Common myeloid progenitor, CD34-positive (primary cell): ENCODE results near the gene PPM1L.

Source experiments
- CTCF ChIA-PET: fragments of 350-600 bp; sonication (Branson Sonifier 250); formaldehyde crosslinking; loops from one replicate; lab custom pipeline; 2021; ENCODE audit warnings: antibody characterized with exemption; lab: Charles Lee
- POLR2A ChIA-PET: fragments of 350-600 bp; sonication (Branson Sonifier 250); formaldehyde crosslinking; loops from one replicate; lab custom pipeline; 2021; ENCODE audit warnings: antibody characterized with exemption; lab: Charles Lee
- DNase-seq, 3 donors: peaks; one replicate each; pipeline versions ENCODE4 v3.0.0 to v3.0.0-alpha.2; 2013
- H3K27ac ChIP-seq, 2 experiments: 1 replicate in 1 of 2; 2 replicates in 1 of 2; pipeline ENCODE4 v1.7.0; 2013; ENCODE audit warnings: inconsistent platforms in 2 of 2, low read length in 2 of 2, mild to moderate bottlenecking in 2 of 2, low read depth in 1 of 2, moderate library complexity in 1 of 2; ENCODE audit not compliant: severe bottlenecking in 2 of 2, insufficient read depth in 1 of 2, poor library complexity in 1 of 2
- H3K27me3 ChIP-seq, 5 experiments: replicated peaks in 2 of 5; 1 replicate in 3 of 5; 2 replicates in 2 of 5; pipeline versions ENCODE4 v1.6.1 to v1.7.0; 2013; ENCODE audit warnings: low read length in 4 of 5, mild to moderate bottlenecking in 2 of 5, moderate library complexity in 2 of 5, inconsistent platforms in 1 of 5; ENCODE audit not compliant: insufficient read depth in 5 of 5, control insufficient read depth in 4 of 5
- H3K36me3 ChIP-seq, 4 experiments: 1 replicate in 2 of 4; 2 replicates in 2 of 4; pipeline versions ENCODE4 v1.6.1 to v1.7.0; 2013; ENCODE audit warnings: low read length in 3 of 4, control low read depth in 1 of 4, mild to moderate bottlenecking in 1 of 4; ENCODE audit not compliant: control insufficient read depth in 4 of 4, insufficient read depth in 4 of 4
- H3K4me1 ChIP-seq, 4 experiments: 1 replicate in 3 of 4; 2 replicates in 1 of 4; pipeline versions ENCODE4 v1.6.1 to v1.7.1; 2013; ENCODE audit warnings: low read length in 3 of 4, mild to moderate bottlenecking in 3 of 4, control low read depth in 1 of 4, inconsistent platforms in 1 of 4, moderate library complexity in 1 of 4; ENCODE audit not compliant: control insufficient read depth in 4 of 4, insufficient read depth in 4 of 4; ENCODE audit errors: control extremely low read depth in 1 of 4
- H3K4me3 ChIP-seq, 7 experiments: 1 replicate in 4 of 7; 2 replicates in 3 of 7; pipeline versions ENCODE4 v1.5.1 to v1.7.0; 2013; ENCODE audit warnings: mild to moderate bottlenecking in 7 of 7, low read length in 6 of 7, moderate library complexity in 6 of 7, inconsistent platforms in 2 of 7, low read depth in 2 of 7, control low read depth in 1 of 7; ENCODE audit not compliant: insufficient read depth in 4 of 7, control insufficient read depth in 1 of 7; ENCODE audit errors: extremely low read depth in 1 of 7
- H3K9me3 ChIP-seq, 5 experiments: 1 replicate in 4 of 5; 2 replicates in 1 of 5; pipeline versions ENCODE4 v1.6.1 to v1.7.1; 2013; ENCODE audit warnings: low read length in 4 of 5, mild to moderate bottlenecking in 2 of 5, inconsistent platforms in 1 of 5, low read depth in 1 of 5, moderate library complexity in 1 of 5; ENCODE audit not compliant: control insufficient read depth in 4 of 5, insufficient read depth in 2 of 5; ENCODE audit errors: control extremely low read depth in 1 of 5
- WGBS: methylation state at CpG from one replicate; pipeline ENCODE4 v1.1.5; 2013; ENCODE audit not compliant: insufficient coverage; 5-methylcytosine and 5-hydroxymethylcytosine counted together

The PPM1L gene

GRCh38 chr3:160883373-160883772 is 127.3 kb downstream of the PPM1L start:
- Histone ChIP-seq H3K27ac (no peak overlapping the region), H3K36me3 (no peaks in the 10 kb centered on the region), H3K27me3 (no peaks in the 10 kb centered on the region), H3K4me3 (no peak overlapping the region), H3K9me3 (peaks cover 0 to under 1% (median 0%) of the 10 kb centered on the region in 5 experiments), H3K4me1 (no peaks in the 10 kb centered on the region)
- 100% methylated on average over 1 of the region's 3 CpGs for WGBS
- POLR2A ChIA-PET = no interaction called here
- DNase-seq = no peak
- CTCF ChIA-PET = no interaction called here

DNA sequence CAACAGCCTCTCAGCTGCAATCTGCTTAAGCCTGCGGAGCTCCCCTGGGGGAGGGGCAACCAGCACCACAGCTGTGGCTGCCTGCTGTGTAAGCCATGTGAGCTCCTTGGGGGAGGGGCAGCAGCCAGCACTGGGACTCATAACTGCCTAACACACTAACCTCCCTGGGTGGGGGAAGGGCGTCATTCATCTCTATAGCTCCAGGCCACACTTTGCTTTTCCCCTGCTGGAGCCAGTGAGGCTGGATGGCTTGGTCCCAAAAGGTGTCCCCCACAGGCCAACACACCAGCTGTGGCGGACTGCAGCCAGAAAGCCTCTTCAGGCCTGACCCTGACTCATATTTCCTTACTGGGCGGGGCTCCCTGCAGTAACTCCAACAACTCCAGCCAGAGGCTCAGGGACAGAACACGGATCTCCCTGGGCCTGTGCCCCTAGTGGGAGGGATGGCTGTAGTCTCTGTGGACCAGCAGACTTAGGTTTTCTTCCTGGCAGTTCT is 129.8 kb downstream of the PPM1L start:
- Histone ChIP-seq H3K27ac (no peak overlapping the region), H3K4me3 (no peak overlapping the region), H3K27me3 (no peaks in the 10 kb centered on the region), H3K4me1 (no peaks in the 10 kb centered on the region), H3K9me3 (peaks cover 0 to 2% (median 0%) of the 10 kb centered on the region in 5 experiments), H3K36me3 (no peaks in the 10 kb centered on the region)
- CTCF ChIA-PET = no interaction called here
- no peak for DNase-seq
- 50% methylated on average over 2 of the region's 5 CpGs for WGBS
- POLR2A ChIA-PET = no interaction called here

GRCh38 chr3:160886421-160886820 is 130.4 kb downstream of the PPM1L start:
- Histone ChIP-seq H3K27ac (no peak overlapping the region), H3K27me3 (no peaks in the 10 kb centered on the region), H3K4me1 (no peaks in the 10 kb centered on the region), H3K4me3 (no peak overlapping the region), H3K36me3 (no peaks in the 10 kb centered on the region), H3K9me3 (peaks cover 0 to 2% (median 0%) of the 10 kb centered on the region in 5 experiments)
- DNase-seq = no peak
- WGBS = 100% methylated on average over 2 of the region's 4 CpGs
- POLR2A ChIA-PET = no interaction called here
- CTCF ChIA-PET = no interaction called here

GRCh38 chr3:160893207-160893606 is 137.2 kb downstream of the PPM1L start:
- ChIA-PET POLR2A (no interaction called here), CTCF (no interaction called here)
- peaks cover 0 to 2% (median 0%) of the 10 kb centered on the region in 5 experiments for H3K9me3 ChIP-seq
- H3K4me3 ChIP-seq = no peak overlapping the region
- no peak overlapping the region for H3K27ac ChIP-seq
- no peaks in the 10 kb centered on the region for H3K27me3 ChIP-seq
- DNase-seq = no peak
- peaks cover 0 to 4% (median 0%) of the 10 kb centered on the region in 4 experiments for H3K4me1 ChIP-seq
- no peaks in the 10 kb centered on the region for H3K36me3 ChIP-seq

GRCh38 chr3:160904691-160905090 is 148.7 kb downstream of the PPM1L start:
- 100% methylated on average over 1 of the region's 2 CpGs for WGBS
- CTCF ChIA-PET = no interaction called here
- peaks cover 0 to 8% (median 4%) of the 10 kb centered on the region in 5 experiments for H3K9me3 ChIP-seq

DNA sequence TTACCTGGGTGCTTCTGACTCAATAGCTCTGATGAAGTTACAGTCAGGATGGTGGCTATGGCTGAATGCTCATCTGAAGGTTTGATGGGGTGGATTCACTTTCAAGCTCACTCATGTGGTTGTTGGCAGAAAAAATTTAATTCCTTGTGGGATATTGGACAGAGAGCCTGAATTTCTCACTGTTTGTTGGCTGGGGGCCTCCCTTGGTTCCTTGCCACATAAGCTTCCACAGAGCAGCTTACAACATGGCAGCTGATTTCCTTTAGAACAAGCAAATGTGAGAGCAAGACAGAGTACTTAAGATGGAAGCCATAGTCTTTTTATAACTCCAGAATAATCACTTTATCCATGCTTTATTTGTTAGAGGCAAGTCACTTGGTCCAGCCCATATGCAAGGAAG is 150.6 kb downstream of the PPM1L start:
- no peaks in the 10 kb centered on the region for H3K36me3 ChIP-seq
- peaks cover 0 to 8% (median 4%) of the 10 kb centered on the region in 5 experiments for H3K9me3 ChIP-seq
- CTCF ChIA-PET = no interaction called here
- no peak overlapping the region for H3K27ac ChIP-seq
- H3K4me1 ChIP-seq = no peaks in the 10 kb centered on the region
- POLR2A ChIA-PET = no interaction called here
- DNase-seq = no peak
- no peaks in the 10 kb centered on the region for H3K27me3 ChIP-seq
- no peak overlapping the region for H3K4me3 ChIP-seq

More at GRCh38 chr3:160904691-160905090, 148.7 kb downstream of the PPM1L start:
- H3K4me3 ChIP-seq = no peak overlapping the region
- H3K36me3 ChIP-seq = no peaks in the 10 kb centered on the region
- POLR2A ChIA-PET = no interaction called here
- H3K4me1 ChIP-seq = no peaks in the 10 kb centered on the region
- H3K27ac ChIP-seq = no peak overlapping the region
- no peak for DNase-seq
- H3K27me3 ChIP-seq = no peaks in the 10 kb centered on the region

GRCh38 chr3:160909917-160910316 is 153.9 kb downstream of the PPM1L start:
- ChIA-PET CTCF (interaction anchor here (0.6 to 0.7 kb wide), 2 partner anchors 9 to 219 kb away, joined by 3 read pairs; no protein-coding TSS in a partner anchor), POLR2A (no interaction called here)
- Histone ChIP-seq H3K4me3 (no peak overlapping the region), H3K36me3 (no peaks in the 10 kb centered on the region), H3K27me3 (no peaks in the 10 kb centered on the region), H3K9me3 (peaks cover 0 to 8% (median 4%) of the 10 kb centered on the region in 5 experiments), H3K4me1 (no peaks in the 10 kb centered on the region), H3K27ac (no peak overlapping the region)
- WGBS = 0% methylated on average over 1 of the region's 3 CpGs
- no peak for DNase-seq
